B cell (primary cell): Measurements from ENCODE around the gene TCFL5. TPM values are rescaled to one million over a fixed set of nuclear protein-coding genes. Genes with fewer than 3 reads are reported as not detected.

Experiments
- ATAC-seq: fragments of 200-7000 bp; cut with Tn5 transposase; one replicate; pipeline ENCODE4 v1.10.0; 2021; ENCODE audit warnings: low read depth, mild to moderate bottlenecking, moderate number of reproducible peaks, moderate library complexity
- CTCF ChIA-PET: fragments of 350-600 bp; sonication (Branson Sonifier 250); formaldehyde crosslinking; loops from one replicate; lab custom pipeline; 2021; ENCODE audit warnings: antibody characterized with exemption, inconsistent platforms; lab: Charles Lee
- POLR2A ChIA-PET: fragments of 350-600 bp; sonication (Branson Sonifier 250); formaldehyde crosslinking; loops from one replicate; lab custom pipeline; 2021; ENCODE audit warnings: antibody characterized with exemption; lab: Charles Lee
- DNase-seq: peaks from one replicate; pipeline ENCODE4 v3.0.0; 2013
- H2AFZ ChIP-seq: 2 replicates; pipeline ENCODE4 v1.6.1; 2012; ENCODE audit warnings: mild to moderate bottlenecking, low read depth, low read length; ENCODE audit not compliant: insufficient read depth, poor library complexity, severe bottlenecking
- H3K27ac ChIP-seq, 2 donors: 1 replicate in 1 of 2; 2 replicates in 1 of 2; pipeline ENCODE4 v1.5.1; 2012 to 2013; ENCODE audit warnings: low read length in 2 of 2, mild to moderate bottlenecking in 2 of 2, moderate library complexity in 1 of 2
- H3K27me3 ChIP-seq, 4 experiments: fragments of 200-600 bp in 1 of 4; sonication (generic) in 1 of 4; replicated peaks in 1 of 4; 1 replicate in 2 of 4; 2 replicates in 2 of 4; pipeline versions ENCODE4 v1.6.1 to v1.7.0; 2013 to 2016; ENCODE audit warnings: low read length in 3 of 4, mild to moderate bottlenecking in 2 of 4, mixed read lengths in 1 of 4, moderate library complexity in 1 of 4; ENCODE audit not compliant: insufficient read depth in 4 of 4, control insufficient read depth in 3 of 4; ENCODE audit errors: control extremely low read depth in 1 of 4
- H3K36me3 ChIP-seq, 2 experiments: replicated peaks in 1 of 2; 1 replicate in 1 of 2; 2 replicates in 1 of 2; pipeline versions ENCODE4 v1.6.1 to v1.7.1; 2013; ENCODE audit warnings: low read length in 1 of 2; ENCODE audit not compliant: insufficient read depth in 2 of 2, control insufficient read depth in 1 of 2; ENCODE audit errors: control extremely low read depth in 1 of 2, extremely low read depth in 1 of 2
- H3K4me1 ChIP-seq, 2 donors: fragments of 200-600 bp in 1 of 2; sonication (generic) in 1 of 2; 1 replicate in 1 of 2; 2 replicates in 1 of 2; pipeline versions ENCODE4 v1.5.1 to v1.6.1; 2013 to 2017; ENCODE audit warnings: low read length in 2 of 2; ENCODE audit not compliant: control insufficient read depth in 2 of 2, insufficient read depth in 2 of 2
- H3K4me2 ChIP-seq: replicated peaks from 2 replicates; pipeline ENCODE3; 2012; ENCODE audit warnings: mild to moderate bottlenecking, low read depth, low read length; ENCODE audit not compliant: poor library complexity, severe bottlenecking
- H3K4me3 ChIP-seq, 5 experiments: fragments of 200-600 bp in 1 of 5; sonication (generic) in 1 of 5; 1 replicate in 3 of 5; 2 replicates in 2 of 5; pipeline versions ENCODE4 v1.5.1 to v1.7.0; 2011 to 2016; ENCODE audit warnings: low read length in 4 of 5, mild to moderate bottlenecking in 4 of 5, low read depth in 2 of 5, control low read depth in 1 of 5, moderate library complexity in 1 of 5; ENCODE audit not compliant: insufficient read depth in 1 of 5; ENCODE audit errors: control extremely low read depth in 1 of 5, extremely low read depth in 1 of 5
- H3K79me2 ChIP-seq: fragments of 200-600 bp; sonication (generic); one replicate; pipeline ENCODE4 v1.6.0; 2016; ENCODE audit warnings: low read length; ENCODE audit not compliant: control insufficient read depth, insufficient read depth
- H3K9ac ChIP-seq: fragments of 200-600 bp; sonication (generic); 2 replicates; pipeline ENCODE4 v1.6.1; 2017; ENCODE audit warnings: mild to moderate bottlenecking, low read length, moderate library complexity
- H3K9me3 ChIP-seq, 3 donors: one replicate each; pipeline versions ENCODE4 v1.6.1 to v1.7.1; 2013; ENCODE audit warnings: low read length in 2 of 3; ENCODE audit not compliant: control insufficient read depth in 2 of 3, insufficient read depth in 1 of 3; ENCODE audit errors: control extremely low read depth in 1 of 3
- H4K20me1 ChIP-seq: 2 replicates; pipeline ENCODE4 v1.6.0; 2012; ENCODE audit warnings: mild to moderate bottlenecking, low read length; ENCODE audit not compliant: insufficient read depth, control insufficient read depth, poor library complexity, severe bottlenecking
- H3K27ac Mint-ChIP-seq: one replicate; pipeline ENCODE4 v1.8.0; 2021; ENCODE audit warnings: mixed read lengths
- H3K27me3 Mint-ChIP-seq: one replicate; pipeline ENCODE4 v1.8.0; 2021; ENCODE audit warnings: mixed read lengths
- H3K4me1 Mint-ChIP-seq: one replicate; pipeline ENCODE4 v1.8.0; 2021; ENCODE audit warnings: mixed read lengths
- H3K4me3 Mint-ChIP-seq: one replicate; pipeline ENCODE4 v1.8.0; 2021; ENCODE audit warnings: mixed read lengths
- H3K9me3 Mint-ChIP-seq: one replicate; pipeline ENCODE4 v1.8.0; 2022; ENCODE audit warnings: mixed read lengths; ENCODE audit not compliant: insufficient read depth
- EZH2 ChIP-seq: IDR thresholded peaks from 2 replicates; pipeline ENCODE4 v1.6.1; 2012; ENCODE audit warnings: borderline replicate concordance, low read depth, mild to moderate bottlenecking, moderate library complexity, low read length; ENCODE audit not compliant: insufficient read depth, poor library complexity, severe bottlenecking
- WGBS: methylation state at CpG from one replicate; pipeline ENCODE4 v1.1.5; 2013; ENCODE audit warnings: missing lambda C conversion rate; ENCODE audit not compliant: insufficient coverage; 5-methylcytosine and 5-hydroxymethylcytosine counted together
- intact Hi-C: fragments of 100-400 bp; cut with micrococcal nuclease; formaldehyde crosslinking; loops from one replicate; pipeline ENCODE4 v1.10.0; 2022
- polyA plus RNA-seq: library from polyadenylated mRNA; depleted of rRNA; stranded (reverse); fragments of >200 nt; gene quantifications from 2 replicates; pipeline ENCODE4 v1.2.3, GENCODE V29; 2012
- total RNA-seq, 2 donors: library from RNA; stranded (reverse); fragments of 120-200 nt in 1 of 2; gene quantifications; 1 replicate in 1 of 2; 2 replicates in 1 of 2; pipeline versions ENCODE4 v1.2.3 to v1.2.4, GENCODE V29; 2013 to 2022
- TF ChIP-seq, protein P1 (sequence below): fragments of 200-600 bp; IDR thresholded peaks from one replicate; pipeline ENCODE4 v1.8.0; 2022; ENCODE audit warnings: antibody characterized with exemption, mild to moderate bottlenecking

The TCFL5 gene
- total and polyA plus RNA-seq, 2 donors (not counting 1 experiment from before 2014, with no cell fraction given): 2.0 to 16.2 TPM

DNA sequence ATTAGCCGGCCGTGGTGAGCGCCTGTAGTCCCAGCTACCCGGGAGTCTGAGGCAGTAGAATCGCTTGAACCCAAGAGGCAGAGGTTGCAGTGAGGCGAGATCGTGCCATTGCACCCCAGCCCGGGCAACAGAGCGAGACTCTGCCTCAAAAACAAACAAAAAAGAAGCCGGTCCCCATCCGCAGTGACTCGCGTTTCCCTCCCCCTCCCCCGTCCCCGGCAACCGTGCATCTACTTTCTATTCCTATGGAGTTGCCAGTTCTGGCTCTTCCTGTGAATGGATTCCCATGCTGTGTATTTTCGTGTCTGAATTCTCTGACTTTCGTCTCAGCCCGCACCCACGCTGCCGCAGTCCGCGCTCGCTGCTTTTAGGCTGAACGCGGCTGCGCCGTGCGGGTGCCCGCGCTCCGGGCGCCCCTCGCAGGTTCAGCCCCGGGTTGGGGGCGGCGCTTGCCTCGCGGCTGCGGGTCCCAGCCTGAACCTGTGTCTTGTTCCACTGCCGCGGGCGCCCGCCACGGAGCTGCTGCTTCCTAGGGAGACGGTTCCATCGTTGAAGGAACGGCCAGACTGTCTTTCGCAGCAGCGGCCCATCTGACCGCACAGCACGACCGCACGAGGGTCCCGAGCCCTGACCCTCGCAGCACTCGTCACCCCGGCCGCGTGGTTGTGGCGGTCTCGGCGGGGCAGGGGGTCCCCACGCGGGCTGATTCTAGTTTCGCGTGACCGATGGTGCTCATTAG, 66.4 kb downstream of the TCFL5 start:
- ATAC-seq (no peak), DNase-seq (peak; percentile 73)
- Mint-ChIP-seq H3K27me3 (no peaks in the 10 kb centered on the region), H3K9me3 (no peaks in the 10 kb centered on the region), H3K4me1 (peaks cover 37% of the 10 kb centered on the region), H3K4me3 (peak overlapping the region; percentile 77), H3K27ac (peak overlapping the region; percentile 64)
- Histone ChIP-seq H3K79me2 (peaks cover 8% of the 10 kb centered on the region), H3K27ac (peak overlapping the region; percentile 68 to 69), H3K4me3 (peak overlapping the region; percentile 60 to 77 (median 69)), H2AFZ (peak overlapping the region; percentile 85), H3K9me3 (no peaks in the 10 kb centered on the region), H3K4me1 (peaks cover 14 to 45% of the 10 kb centered on the region in 2 donors), H3K36me3 (peaks cover 0 to 20% of the 10 kb centered on the region in 2 experiments), H4K20me1 (peaks cover 9% of the 10 kb centered on the region), H3K27me3 (no peaks in the 10 kb centered on the region), H3K4me2 (peak overlapping the region; percentile 98), H3K9ac (peak overlapping the region; percentile 76)
- WGBS: under 1% methylated on average over 68 of the region's 68 CpGs
- TF ChIP-seq, protein P1, sequence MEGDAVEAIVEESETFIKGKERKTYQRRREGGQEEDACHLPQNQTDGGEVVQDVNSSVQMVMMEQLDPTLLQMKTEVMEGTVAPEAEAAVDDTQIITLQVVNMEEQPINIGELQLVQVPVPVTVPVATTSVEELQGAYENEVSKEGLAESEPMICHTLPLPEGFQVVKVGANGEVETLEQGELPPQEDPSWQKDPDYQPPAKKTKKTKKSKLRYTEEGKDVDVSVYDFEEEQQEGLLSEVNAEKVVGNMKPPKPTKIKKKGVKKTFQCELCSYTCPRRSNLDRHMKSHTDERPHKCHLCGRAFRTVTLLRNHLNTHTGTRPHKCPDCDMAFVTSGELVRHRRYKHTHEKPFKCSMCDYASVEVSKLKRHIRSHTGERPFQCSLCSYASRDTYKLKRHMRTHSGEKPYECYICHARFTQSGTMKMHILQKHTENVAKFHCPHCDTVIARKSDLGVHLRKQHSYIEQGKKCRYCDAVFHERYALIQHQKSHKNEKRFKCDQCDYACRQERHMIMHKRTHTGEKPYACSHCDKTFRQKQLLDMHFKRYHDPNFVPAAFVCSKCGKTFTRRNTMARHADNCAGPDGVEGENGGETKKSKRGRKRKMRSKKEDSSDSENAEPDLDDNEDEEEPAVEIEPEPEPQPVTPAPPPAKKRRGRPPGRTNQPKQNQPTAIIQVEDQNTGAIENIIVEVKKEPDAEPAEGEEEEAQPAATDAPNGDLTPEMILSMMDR: no peak
- TF ChIP-seq EZH2: no peak
- ChIA-PET CTCF (interaction anchor here (1.1 to 3.3 kb wide), 6 partner anchors 13 to 413 kb away, joined by 3 to 13 read pairs (median 6); partner anchors contain the start of gene SLCO4A1), POLR2A (interaction anchor here (0.8 to 2.5 kb wide), 9 partner anchors 9 to 408 kb away, joined by 3 to 28 read pairs (median 7); partner anchors contain the start of genes OGFR, RPS21 and SLCO4A1)
- intact Hi-C loops: loop anchor here (2.0 to 10.0 kb wide), 4 partner anchors 38 to 652 kb away; partner anchors contain the start of genes ADRM1, PSMA7, SLC17A9 and SS18L1
